ENCODE measurements around the gene CCBE1. TPM values are rescaled to one million over a fixed set of nuclear protein-coding genes. Genes with fewer than 3 reads are reported as not detected.

Gene CCBE1
- total RNA-seq, 4 donors from 2014 or later = 1.3 to 30.2 (median 8.0) TPM

- TF ChIP-seq CTCF (IDR thresholded peaks at IDR 0.05) = no peak
These were observed 50.3 kb downstream of the CCBE1 start for GRCh38 chr18:59646963-59647307.

GRCh38 chr18:59646228-59646962 lies 50.8 kb downstream of the CCBE1 start:
- ATAC-seq (ENCODE audit: low FRiP score) (no peak), DNase-seq (ENCODE audit: low spot score) (no peak)
- no peak for TF ChIP-seq CTCF (IDR thresholded peaks at IDR 0.05)

More at GRCh38 chr18:59646963-59647307, 50.3 kb downstream of the CCBE1 start:
- DNase-seq (ENCODE audit: low spot score) = no peak
- no peak for ATAC-seq (ENCODE audit: low FRiP score)

GRCh38 chr18:59643740-59644139 lies 53.5 kb downstream of the CCBE1 start:
- TF ChIP-seq CTCF (IDR thresholded peaks at IDR 0.05) = no peak

GRCh38 chr18:59640721-59641120 lies 56.5 kb downstream of the CCBE1 start:
- no peak for DNase-seq (ENCODE audit: low spot score)
- no peak for ATAC-seq (ENCODE audit: low FRiP score)
- no peak for TF ChIP-seq CTCF (IDR thresholded peaks at IDR 0.05)

More at GRCh38 chr18:59643740-59644139, 53.5 kb downstream of the CCBE1 start:
- ATAC-seq (ENCODE audit: low FRiP score) (no peak), DNase-seq (ENCODE audit: low spot score) (no peak)

- no peak for ATAC-seq (ENCODE audit: low FRiP score)
- no peak for DNase-seq (ENCODE audit: low spot score)
- no peak for TF ChIP-seq CTCF (IDR thresholded peaks at IDR 0.05)
These were observed 57.4 kb downstream of the CCBE1 start for GRCh38 chr18:59639821-59640220.

GRCh38 chr18:59639136-59639535 lies 58.1 kb downstream of the CCBE1 start:
- no peak for TF ChIP-seq CTCF (IDR thresholded peaks at IDR 0.05)
- DNase-seq (ENCODE audit: low spot score) = no peak
- ATAC-seq (ENCODE audit: low FRiP score) = no peak

GRCh38 chr18:59633961-59634485 lies 63.2 kb downstream of the CCBE1 start:
- ATAC-seq (ENCODE audit: low FRiP score) (no peak), DNase-seq (ENCODE audit: low spot score) (no peak)
- TF ChIP-seq CTCF (IDR thresholded peaks at IDR 0.05) = no peak

All from omental fat pad (tissue), 4 donors.